Superior temporal gyrus (tissue), 1 donor: ENCODE measurements around the gene CNDP2.

Experiments used
- DNase-seq: peaks from one replicate; pipeline ENCODE4 v3.0.0-alpha.2; 2016; ENCODE audit errors: extremely low spot score

The CNDP2 gene

GRCh38 chr18:74495581-74496507 lies at the start of gene CNDP2:
TSS of gene CNDP2 (plus strand) at chr18:74496363. CDS start at chr18:74499974, 3,611 bp downstream.
- peak; percentile 99 for DNase-seq

DNA sequence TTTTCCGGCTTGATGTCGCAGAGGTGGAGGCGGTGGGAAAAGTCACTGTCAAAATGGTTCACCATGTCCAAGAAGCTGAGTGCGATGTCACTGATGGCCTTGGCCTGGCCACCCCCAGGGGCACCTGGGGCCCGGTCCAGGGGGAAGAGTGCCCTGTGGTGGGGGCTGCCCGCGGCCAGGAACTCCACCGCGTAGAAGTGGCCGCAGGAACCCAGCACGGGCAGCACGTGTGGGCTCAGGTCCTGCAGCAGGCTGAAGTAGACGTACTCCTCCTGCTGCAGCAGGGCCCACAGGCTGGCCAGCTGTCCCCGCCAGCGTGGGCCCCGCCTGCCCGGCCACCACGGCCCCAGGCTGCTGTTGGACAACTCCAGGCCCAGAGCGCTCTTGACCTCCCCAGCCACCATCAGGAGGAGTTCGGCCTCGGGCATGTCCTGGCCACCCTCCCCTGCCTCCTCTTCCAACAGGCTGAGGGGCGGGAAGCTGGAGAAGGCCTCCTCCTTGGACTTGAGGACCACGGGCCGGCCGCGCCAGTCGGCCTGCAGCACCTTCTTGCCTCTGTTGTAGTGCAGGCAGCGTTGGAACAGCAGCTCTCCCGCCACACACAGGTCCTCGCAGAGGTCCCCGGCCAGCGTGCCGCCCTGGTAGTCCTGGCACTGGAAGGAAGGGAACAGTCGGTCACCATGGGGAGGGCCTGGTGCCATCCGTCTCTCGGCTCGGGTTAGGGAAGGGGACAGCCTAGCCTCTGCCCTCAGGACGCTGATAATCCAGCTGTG lies 49.3 kb upstream of the CNDP2 start:
- DNase-seq: no peak

- DNase-seq: no peak
These were observed 48.6 kb upstream of the CNDP2 start for GRCh38 chr18:74447404-74448152.

DNA sequence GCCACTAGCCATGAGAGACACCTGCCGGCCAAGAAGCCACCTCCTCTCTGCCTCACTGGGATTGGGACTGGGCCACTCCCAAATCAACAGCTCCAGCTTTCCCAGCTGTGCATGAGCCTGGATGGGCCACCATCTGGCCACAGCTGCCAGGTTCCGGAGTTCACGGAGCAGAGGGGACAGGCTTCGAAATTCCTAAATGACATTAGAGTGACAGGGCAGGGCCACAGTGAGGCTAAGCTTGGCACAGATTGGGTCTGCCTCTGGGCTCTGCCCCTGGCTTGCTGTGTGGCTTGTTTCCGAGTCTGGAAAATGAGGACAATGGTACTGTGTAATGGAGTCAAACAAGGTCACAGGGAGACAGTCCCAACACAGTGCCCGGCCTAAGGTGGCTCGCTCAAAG lies 45.5 kb upstream of the CNDP2 start:
- DNase-seq: peak; percentile 80

DNA sequence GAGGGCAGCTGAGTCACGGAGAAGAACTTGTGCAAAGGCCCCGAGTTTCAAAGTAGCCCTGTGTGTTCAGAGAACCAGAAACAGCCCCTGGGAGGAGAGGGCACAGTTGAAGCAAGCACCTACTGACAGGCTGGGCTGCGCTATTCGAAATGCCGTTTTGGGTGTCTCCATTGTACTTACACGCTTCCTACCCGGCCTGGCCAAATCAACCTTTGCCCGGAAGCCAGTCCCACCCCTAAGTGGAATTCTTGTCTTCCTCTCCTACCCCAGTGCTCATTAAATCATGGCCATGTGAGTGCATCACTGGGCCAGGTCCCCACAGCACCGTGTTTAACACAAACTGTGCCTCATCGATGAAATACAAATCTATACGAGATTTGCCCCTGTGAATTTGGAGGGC lies 45.0 kb upstream of the CNDP2 start:
- DNase-seq: no peak

DNA sequence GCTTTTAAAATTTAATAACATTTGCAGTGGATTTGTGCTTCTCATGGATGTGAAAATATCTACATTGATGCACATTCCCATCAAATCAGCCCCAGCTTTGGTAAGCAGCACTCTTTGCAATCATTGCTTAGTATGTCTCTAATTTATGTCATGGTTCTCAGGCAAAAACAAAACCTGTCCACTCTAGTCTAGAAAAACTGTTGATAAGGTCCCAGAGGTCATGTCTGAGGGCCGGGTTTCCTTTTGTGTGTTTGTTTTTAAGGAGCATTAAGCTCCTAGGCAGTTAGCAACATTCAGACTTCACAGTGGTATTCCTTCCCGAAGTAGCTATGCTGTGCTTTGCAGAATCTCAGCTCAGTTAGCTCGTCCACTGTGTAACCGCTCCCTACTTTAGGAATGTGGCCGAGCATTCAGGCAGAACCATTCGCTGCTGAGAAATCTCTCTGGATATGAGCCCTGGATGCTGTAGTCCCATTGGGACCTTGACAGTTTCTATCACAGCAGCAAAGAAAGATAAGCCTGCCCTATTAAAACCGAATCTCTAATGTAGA lies 43.1 kb upstream of the CNDP2 start:
- no peak for DNase-seq

GRCh38 chr18:74453642-74454198 lies 42.4 kb upstream of the CNDP2 start:
- DNase-seq: no peak

DNA sequence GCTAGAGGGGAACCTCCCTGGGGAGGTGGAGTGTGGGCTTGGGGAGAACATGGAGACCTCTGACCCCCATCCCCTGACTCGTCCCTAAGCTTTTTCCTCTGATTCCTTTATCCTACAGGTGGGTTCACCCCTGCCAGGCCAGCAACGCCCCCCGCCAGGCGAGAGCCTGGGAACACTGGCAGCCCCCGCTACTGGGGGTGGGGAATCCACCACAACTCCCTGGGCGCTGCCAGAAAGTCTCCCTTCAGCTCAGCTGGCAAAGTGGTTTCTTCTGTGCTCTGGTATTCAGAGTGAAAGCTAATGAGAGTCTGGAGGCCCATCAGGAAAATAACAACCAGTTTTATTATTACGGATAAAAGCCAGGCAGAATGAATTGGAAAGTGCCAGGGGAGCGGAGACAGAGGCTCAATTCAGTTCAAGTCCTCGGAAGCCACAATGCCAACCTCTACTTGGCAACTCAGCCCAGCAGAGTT lies 41.8 kb upstream of the CNDP2 start:
- peak; percentile 92 for DNase-seq

DNA sequence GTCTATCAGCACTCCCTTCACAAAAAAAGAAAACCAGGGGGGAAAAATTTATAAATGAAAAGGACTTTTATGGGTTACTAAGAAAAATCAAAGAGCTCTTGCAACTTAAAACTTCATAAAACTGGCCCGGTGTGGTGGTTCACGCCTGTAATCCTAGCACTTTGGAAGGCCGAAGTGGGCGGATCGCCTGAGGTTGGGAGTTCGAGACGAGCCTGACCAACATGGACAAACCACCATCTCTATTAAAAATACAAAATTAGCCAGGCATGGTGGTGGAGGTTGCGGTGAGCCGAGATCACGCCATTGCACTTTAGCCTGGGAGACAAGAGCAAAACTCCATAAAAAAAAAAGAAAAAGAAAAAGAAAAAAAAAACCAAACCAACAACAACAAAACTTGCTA lies 40.8 kb upstream of the CNDP2 start:
- DNase-seq: no peak

GRCh38 chr18:74456017-74456348 lies 40.2 kb upstream of the CNDP2 start:
- DNase-seq: peak; percentile 62

DNA sequence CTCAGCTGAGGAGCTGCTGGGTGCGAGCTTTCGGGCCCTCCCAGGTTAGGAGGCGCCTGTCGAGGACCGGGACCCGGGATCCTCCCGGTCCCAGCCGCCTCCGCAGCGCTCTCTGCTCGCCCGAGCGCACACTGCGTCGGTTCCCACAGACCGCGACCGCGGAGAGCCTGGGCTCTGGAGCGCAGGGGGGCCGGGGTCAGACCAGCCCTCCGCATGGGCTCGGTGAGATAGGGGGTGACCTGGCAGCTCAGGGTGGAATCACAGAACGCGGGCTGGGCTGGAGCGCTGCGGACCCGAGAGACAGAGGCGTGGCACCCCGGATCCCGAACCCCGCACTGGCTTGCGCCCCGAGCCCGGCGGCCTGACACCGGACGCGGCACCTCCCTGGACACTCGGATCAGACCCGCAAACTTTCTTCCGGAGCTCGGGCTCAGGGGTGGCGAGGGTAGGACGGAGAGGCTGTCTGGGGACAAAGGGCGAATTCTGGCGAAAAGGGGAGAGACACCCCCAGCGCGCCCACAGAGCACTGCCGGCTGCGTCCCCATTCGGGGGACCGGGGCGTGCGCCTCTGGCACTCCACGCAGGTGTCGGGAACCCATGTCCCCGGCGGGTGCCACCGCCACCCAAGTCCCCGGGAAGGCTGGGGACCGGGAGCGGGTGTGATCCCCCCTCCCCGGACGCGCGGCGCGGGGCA lies 39.7 kb upstream of the CNDP2 start:
- DNase-seq: no peak

GRCh38 chr18:74457043-74457724 lies 39.0 kb upstream of the CNDP2 start, which contains the start of gene DIPK1C:
TSS of gene DIPK1C (minus strand) at chr18:74457308. CDS start at chr18:74457259, 49 bp downstream.
- DNase-seq: peak; percentile 51

- peak; percentile 94 for DNase-seq
These were observed 38.3 kb upstream of the CNDP2 start for GRCh38 chr18:74457725-74458421.

GRCh38 chr18:74459889-74460288 lies 36.3 kb upstream of the CNDP2 start:
- DNase-seq: peak; percentile 58

DNA sequence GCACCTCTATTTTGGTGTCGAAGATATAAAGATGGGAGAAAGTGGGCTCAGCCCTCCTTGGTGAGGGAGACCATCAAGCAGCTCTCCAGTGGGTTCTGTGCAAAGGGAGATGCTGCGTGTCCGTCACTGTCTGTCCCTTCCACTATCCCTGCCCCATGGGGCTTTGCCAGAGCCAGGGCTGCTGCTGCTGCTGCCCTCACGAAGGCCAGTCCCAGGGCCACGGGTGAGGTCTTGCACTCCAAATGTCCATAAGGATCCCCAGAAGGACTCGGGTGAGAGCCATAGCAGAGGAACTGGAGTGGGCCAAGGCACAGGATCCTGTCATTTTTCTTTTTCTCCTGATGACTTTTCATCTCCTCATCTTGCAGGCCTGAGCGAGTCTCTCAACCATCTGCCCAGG lies 35.3 kb upstream of the CNDP2 start:
- DNase-seq: no peak

GRCh38 chr18:74463254-74463653 lies 32.9 kb upstream of the CNDP2 start:
- no peak for DNase-seq

DNA sequence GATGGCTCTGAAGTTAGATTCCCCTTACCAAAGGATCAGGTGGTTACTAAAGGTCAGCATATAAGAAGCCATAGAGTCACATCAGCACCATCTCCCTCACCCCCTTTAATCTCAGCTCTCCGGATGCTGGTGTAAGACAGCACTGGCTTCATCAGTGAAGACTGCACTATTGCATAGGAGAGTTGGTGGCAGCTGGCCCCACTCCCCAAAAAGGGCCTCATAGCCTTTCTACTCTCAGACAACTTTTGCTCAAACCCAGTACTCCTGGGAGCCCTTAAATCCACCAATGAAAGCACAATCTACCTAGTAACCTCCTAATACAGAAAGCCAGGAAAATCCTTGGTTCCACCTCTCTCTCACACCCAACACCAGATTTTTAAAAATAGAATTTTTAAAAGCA lies 32.2 kb upstream of the CNDP2 start:
- DNase-seq: no peak

- no peak for DNase-seq
These were observed 30.4 kb upstream of the CNDP2 start for GRCh38 chr18:74465775-74466174.

GRCh38 chr18:74468547-74469061 lies 27.6 kb upstream of the CNDP2 start:
- DNase-seq: peak; percentile 57
